GM18507 (cell line): Measurements from ENCODE around the gene SNRNP35.
"Not testable (repeated sequence)": the region's sequence is repeated elsewhere in the genome, so short reads cannot be mapped to it uniquely, and the experiment has no call there.

Experiments used
- DNase-seq: peaks from one replicate; pipeline ENCODE4 v3.0.0; 2011; ENCODE audit warnings: low read depth; ENCODE audit not compliant: insufficient read length; ENCODE audit errors: extremely low spot score
- FAIRE-seq: peaks from 2 replicates; lab custom pipeline; 2011; peaks lifted over from hg19 to GRCh38; lab: Jason Lieb, UNC

The SNRNP35 gene

GRCh38 chr12:123482876-123483275 is 24.9 kb downstream of the SNRNP35 start:
- FAIRE-seq = no peak
- no peak for DNase-seq

- DNase-seq (no peak), FAIRE-seq (no peak)
These were observed 25.8 kb downstream of the SNRNP35 start for GRCh38 chr12:123483602-123484248.

GRCh38 chr12:123485756-123486155 is 27.8 kb downstream of the SNRNP35 start:
- FAIRE-seq (no peak), DNase-seq (no peak)

- FAIRE-seq (no peak), DNase-seq (no peak)
These were observed 29.5 kb downstream of the SNRNP35 start for GRCh38 chr12:123487428-123487827.

- no peak for DNase-seq
- no peak for FAIRE-seq
These were observed 30.7 kb downstream of the SNRNP35 start for GRCh38 chr12:123488539-123489230.

GRCh38 chr12:123489580-123489979 is 31.6 kb downstream of the SNRNP35 start:
- DNase-seq (no peak), FAIRE-seq (no peak)

GRCh38 chr12:123490089-123490488 is 32.1 kb downstream of the SNRNP35 start:
- FAIRE-seq (no peak), DNase-seq (no peak)

- DNase-seq (no peak), FAIRE-seq (no peak)
These were observed 33.1 kb downstream of the SNRNP35 start for GRCh38 chr12:123491056-123491455.

GRCh38 chr12:123491481-123491880 is 33.5 kb downstream of the SNRNP35 start:
- FAIRE-seq (no peak), DNase-seq (no peak)

- not testable (repeated sequence) for DNase-seq, FAIRE-seq
These were observed 34.5 kb downstream of the SNRNP35 start for GRCh38 chr12:123492339-123493039.

GRCh38 chr12:123494124-123494851 is 36.3 kb downstream of the SNRNP35 start:
- FAIRE-seq (no peak), DNase-seq (no peak)

GRCh38 chr12:123497065-123497464 is 39.1 kb downstream of the SNRNP35 start:
- FAIRE-seq (no peak), DNase-seq (no peak)

- FAIRE-seq (no peak), DNase-seq (no peak)
These were observed 40.3 kb downstream of the SNRNP35 start for GRCh38 chr12:123498126-123498825.

- no peak for FAIRE-seq
- no peak for DNase-seq
These were observed 41.4 kb downstream of the SNRNP35 start for GRCh38 chr12:123499332-123499731.

- FAIRE-seq (no peak), DNase-seq (no peak)
These were observed 44.3 kb downstream of the SNRNP35 start for GRCh38 chr12:123502163-123502704.

GRCh38 chr12:123506059-123506842 is 48.3 kb downstream of the SNRNP35 start:
- DNase-seq (no peak), FAIRE-seq (no peak)

- FAIRE-seq = no peak
- DNase-seq = no peak
These were observed 48.9 kb downstream of the SNRNP35 start for GRCh38 chr12:123506843-123507236.

- DNase-seq = no peak
- no peak for FAIRE-seq
These were observed 55.1 kb downstream of the SNRNP35 start for GRCh38 chr12:123512838-123513665.
